GM21737 (cell line): ENCODE measurements around the gene RET.
"Not testable (repeated sequence)": the region's sequence is repeated elsewhere in the genome, so short reads cannot be mapped to it uniquely, and the experiment has no call there.

Experiments used
- ATAC-seq: cut with Tn5 transposase; IDR thresholded peaks from one replicate; pipeline ENCODE4 v1.9.1; 2021; ENCODE audit warnings: mild to moderate bottlenecking, moderate library complexity; ENCODE audit not compliant: unreplicated experiment

RET gene

GRCh38 chr10:43131906-43132305 lies 55.0 kb downstream of the RET start:
- no peak for ATAC-seq

DNA sequence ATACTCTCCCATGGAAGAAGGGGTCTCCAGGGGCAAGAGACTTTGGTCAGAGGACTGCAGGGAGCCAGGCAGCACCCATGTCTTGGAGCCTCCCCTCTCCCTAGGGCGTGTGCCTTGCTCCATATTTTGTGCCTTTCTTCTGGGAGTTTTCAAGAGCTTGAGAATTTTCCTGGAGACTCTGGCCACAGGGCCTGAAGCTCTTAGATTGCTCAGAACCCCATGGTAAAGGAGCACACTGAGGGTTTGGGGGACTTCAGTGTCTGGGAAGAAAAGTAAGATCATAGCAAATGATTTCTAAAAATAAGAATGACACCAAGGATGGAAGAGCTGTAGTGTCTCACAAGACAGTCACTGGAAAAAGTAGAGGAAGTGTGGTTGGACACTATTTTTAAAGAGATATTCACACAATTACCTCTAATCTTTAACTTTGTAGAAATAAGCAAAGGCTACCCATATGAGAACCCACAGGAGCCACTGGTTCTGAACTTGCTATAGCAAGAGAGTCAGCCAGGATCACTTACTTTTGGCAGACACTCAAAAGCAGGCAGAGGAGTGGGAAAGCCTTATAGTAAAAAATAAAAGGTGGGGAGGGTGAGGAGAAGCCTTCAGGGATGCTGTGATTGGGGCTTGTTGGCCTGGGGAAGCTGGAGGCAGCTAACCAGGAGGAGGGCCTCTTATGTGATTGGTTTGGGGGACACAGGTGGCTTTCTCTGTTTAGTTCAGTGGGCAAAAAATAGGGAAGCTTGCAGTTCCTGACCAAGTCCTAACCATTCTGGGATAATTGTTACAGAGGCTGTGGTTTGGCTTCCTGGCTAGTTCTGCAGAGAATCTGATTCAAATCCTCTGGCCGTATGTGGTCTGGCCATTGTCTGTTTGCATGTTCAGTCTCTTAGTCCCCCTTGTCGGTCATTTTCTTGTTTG lies 56.3 kb downstream of the RET start:
- no peak for ATAC-seq

DNA sequence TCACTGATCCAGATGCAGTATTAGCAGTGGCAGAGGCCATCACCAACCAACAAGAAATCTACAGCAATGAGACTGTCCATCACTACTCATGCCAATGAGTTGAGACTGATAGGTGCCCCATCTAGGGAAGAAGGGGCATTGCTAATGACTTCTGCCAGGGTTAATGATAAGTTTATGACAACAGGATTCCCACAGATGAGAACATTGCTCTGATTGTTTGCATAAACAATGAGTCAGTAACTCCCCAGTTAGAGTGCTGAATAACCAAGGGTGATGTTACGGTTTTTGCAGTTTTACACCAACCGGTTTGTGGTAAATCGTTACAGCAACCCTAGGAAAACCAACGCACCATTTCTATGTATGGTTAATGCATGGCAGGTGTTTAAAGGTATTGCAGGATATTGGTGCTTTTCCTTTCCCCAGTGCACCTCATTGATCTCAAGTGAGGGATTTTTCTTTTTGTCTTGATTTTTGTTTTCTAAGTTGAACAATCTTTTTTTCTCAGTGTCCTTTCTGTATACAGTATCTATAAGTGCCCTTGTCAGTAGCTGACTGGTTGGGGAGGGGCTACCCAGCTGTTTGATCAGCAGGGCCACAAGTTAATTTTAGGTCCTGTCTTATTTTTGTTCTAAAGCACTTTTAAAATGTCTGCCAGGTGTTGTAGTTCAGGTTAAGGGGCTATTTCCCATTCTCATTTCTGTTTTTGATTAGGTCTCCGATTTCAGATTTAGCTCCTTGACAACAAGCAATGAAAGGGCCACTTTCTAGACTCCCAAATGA lies 57.4 kb downstream of the RET start:
- ATAC-seq: no peak

- ATAC-seq: no peak
Measured at GRCh38 chr10:43135064-43135463, 58.2 kb downstream of the RET start.

DNA sequence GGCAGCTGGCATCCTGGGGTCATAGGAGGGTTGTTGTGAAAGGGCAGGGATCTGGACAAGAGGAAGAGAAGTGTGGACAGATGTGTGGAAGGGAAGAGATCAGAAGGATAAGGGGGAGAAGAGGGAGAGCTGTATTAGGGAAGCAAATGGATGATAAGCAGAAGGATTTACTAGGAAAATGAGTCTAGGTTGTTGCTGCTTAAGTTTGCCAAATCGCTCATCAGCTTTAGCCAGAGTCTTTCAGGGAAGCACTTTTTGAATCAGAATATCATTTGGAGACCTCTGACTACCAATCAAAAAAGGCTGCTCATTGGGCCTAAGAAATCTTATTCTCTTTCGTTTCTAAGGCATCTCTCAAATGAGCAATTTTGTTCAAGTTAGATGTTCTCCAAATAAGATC lies 58.8 kb downstream of the RET start:
- no peak for ATAC-seq

DNA sequence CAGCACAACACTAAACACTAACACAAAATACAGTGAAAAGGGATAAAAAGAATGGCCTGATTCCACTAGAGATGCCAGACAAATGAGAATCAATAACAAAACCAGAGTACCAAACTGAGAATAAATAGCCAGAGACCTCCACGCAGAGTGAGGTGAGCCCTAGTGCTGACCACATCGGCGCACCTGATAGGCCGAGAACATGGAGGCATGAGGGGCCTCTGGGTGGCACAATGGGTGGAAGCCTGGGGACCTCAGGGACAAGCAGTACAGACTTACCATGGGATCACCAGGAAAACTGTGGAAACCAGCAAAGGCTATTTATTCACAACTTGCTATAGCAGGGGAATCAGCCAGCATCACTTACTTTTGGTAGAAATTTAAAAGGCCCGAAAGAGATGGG lies 59.6 kb downstream of the RET start:
- no peak for ATAC-seq

- ATAC-seq: no peak
Measured at GRCh38 chr10:43136995-43137716, 60.3 kb downstream of the RET start.

GRCh38 chr10:43137717-43138020 lies 60.8 kb downstream of the RET start:
- peak; percentile 31 for ATAC-seq

DNA sequence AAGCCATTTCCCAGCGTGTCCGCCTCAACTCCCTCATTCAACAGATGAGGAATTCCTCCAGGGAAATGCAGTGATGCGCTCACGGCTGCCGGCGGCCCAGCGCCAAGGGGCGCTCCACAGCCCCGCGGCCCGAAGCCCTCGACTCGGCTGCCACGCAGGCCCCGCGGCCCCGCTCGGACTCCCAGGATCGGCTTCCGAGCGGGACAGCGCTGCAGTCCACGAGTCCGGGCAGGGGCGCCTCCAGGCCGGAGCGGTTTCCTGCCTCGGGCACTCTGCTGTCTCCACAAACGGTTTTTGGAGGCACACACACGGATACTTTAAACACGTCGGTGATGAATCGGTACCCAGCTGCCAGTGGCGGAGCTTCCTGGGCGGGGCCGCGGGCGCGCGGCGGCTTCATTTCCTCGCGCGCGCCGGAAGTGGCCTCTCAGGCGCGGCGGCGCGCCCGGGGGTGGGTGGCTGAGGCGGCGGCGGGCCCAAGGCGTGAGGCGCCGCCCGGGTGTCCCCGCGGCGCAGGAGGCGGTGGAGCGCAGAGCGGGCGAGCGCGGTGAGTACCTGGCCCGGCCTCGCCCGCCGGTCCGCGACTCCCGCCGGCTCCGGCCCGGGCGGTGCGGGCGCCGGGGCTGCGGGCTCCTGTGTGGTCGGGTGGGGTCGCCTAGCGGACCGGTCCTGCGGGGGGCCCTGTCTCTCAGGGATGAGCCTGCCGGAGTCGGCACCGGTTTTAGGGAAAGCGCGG lies 61.3 kb downstream of the RET start, which contains the start of gene CSGALNACT2:
Gene CSGALNACT2 (plus strand): TSS at position 425 of the 736 bp plus-strand sequence. CDS start 16,705 bp downstream, outside the sequence.
- ATAC-seq: peak; percentile 58

GRCh38 chr10:43138757-43139241 lies 61.9 kb downstream of the RET start:
- ATAC-seq: peak; percentile 35

DNA sequence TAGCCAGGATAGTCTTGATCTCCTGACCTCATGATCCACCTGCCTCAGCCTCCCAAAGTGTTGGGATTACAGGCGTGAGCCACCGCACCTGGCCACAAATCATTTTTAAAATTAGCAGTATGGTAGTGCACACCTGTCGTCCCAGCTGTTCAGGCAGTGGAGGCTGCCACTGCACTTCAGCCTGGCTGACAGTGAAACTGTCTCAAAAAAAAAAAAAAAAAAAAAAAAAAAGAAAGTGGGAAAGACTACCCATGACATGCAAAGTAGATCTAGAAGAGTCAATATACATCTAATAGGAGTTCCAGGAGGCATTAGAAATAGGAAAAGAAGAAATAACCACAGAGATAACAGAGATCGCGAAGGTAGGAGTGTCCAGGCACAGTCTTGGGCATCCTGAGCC lies 64.6 kb downstream of the RET start:
- no peak for ATAC-seq

DNA sequence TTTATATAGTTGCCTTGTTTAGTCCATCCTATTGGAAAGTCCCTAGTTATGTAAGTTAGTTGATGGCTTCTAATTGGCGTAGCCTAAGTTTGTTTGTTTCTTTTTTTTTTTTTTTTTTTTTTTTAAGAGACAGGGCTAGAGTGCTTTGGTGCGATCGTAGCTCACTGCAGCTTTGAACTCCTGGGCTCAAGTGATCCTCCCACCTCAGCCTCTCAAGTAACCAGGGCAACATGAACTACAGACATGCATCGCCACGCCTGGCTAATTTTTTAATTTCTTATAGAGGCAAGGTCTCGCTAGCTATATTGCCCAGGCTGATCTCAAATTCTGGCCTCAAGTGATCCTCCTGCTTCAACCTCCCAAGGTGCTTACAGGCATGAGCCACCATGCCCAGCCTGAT lies 68.4 kb downstream of the RET start:
- no peak for ATAC-seq

DNA sequence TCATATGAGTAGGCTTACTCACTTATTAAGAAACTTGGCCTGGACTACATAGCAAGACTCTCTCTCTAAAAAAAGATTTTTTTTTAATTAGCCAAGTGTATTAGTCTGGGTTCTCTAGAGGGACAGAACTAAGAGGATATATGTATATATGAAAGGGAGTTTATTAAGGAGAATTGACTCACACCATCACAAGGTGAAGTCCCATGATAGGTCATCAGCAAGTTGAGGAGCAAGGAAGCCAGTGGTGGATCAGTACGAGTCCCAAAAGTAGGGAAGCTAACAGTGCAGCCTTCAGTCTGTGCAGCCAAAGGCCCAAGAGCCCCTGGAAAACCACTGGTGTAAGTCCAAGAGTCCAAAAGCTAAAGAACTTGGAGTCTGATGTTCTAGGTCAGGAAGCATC lies 69.1 kb downstream of the RET start:
- not testable (repeated sequence) for ATAC-seq

GRCh38 chr10:43151371-43151770 lies 74.5 kb downstream of the RET start:
- ATAC-seq: no peak

DNA sequence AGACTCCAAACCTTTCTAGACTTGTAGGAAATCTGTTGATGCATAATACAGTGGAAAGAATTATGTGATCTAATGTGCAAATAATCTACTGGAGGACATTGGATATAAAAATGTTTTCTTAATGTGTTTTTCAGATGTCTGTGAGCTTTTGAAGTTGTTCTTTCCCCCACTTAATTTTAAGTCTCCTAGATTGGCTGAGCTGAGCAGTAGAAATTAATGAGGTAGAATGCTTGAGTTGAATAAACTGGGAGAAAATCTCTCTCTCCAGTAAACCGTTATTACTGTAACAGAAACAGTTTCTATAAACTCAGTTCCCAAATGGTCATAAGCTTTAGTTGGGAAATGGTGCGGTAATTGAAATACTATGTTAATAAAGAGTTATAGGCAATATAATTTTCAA lies 77.0 kb downstream of the RET start:
- ATAC-seq: no peak

DNA sequence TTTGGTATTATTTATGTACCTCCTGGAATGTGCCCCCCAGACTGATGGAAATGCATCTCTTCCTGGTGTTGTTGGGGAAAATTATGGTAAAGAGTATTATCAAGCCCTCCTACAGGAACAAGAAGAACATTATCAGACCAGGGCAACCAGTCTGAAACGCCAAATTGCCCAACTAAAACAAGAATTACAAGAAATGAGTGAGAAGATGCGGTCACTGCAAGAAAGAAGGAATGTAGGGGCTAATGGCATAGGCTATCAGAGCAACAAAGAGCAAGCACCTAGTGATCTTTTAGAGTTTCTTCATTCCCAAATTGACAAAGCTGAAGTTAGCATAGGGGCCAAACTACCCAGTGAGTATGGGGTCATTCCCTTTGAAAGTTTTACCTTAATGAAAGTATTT lies 78.4 kb downstream of the RET start:
- no peak for ATAC-seq

DNA sequence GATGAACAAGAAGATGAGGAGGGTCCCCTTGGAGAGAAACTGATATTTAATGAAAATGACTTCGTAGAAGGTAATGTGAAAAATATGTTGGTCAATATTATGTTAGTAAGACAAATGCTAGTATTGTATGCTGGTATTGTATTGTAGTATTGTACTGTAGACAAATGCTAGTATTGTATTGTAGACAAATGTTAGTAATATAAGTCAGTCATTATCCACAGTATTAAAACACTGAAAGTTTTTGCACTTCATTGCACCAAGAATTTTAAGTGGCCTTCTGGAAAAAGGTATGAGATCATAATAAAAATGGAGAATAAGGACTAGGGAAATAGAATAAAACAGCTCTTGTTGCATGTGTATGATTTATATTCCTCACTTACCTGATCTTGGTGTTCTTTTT lies 78.9 kb downstream of the RET start:
- ATAC-seq: no peak

DNA sequence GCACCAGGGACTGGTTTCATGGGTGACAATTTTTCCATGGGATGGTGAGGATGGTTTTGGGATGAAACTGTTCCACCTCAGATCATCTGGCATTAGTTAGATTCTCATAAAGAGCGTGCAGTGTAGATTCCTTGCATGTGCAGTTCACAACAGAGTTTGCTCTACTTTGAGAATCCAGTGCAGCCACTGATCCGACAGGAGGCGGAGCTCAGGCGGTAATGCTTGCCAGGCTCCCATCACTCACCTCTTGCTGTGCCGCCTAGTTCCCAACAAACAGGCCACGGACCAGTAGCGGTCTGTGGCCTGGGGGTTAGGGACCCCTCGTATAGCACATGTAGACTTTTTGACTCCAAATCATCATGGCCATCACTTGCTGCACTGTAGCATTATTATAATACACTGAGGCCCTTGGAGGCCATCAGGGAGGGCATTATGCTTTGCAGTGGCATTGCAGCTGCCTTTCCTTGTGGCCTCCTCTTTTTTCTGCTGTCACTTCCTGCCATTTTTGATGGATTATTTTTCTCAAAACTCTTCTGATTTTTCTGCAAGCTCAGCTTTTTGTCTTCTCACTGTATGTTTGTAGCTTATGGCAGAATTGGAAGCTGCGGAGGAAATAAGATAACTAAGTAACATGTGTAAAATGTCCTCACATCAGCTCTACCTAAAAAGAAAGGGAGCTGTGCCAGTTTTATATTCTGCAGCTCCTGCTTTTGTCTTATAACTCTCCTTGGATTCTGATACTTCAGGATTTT lies 79.9 kb downstream of the RET start:
- ATAC-seq: no peak

GRCh38 chr10:43158636-43159035 lies 81.8 kb downstream of the RET start:
- ATAC-seq: no peak
